ENCODE data around the gene AMOT. TPM values are rescaled to one million over a fixed set of nuclear protein-coding genes. Genes with fewer than 3 reads are reported as not detected.

The AMOT gene
- total and polyA plus RNA-seq, 2 experiments from 2014 or later = 52.1 to 93.3 TPM

DNA sequence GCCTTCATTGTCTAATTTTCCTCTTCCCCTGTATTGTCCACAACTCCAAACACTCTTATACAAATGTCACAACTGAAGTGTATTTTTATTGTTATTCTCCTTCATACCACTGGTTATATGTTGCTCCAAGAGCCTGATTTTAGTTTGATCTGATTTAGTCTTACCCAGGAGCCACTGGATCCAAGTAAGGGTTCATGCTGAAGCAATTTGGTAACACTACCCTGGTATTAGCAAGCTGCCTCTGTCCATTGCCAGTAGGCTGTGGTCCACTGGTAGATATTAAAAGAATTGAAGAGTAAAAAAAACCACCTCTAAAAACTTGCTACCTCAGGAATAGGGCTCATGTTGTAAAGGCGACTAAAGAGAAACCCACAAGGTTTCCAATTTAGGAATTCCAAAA, 41.2 kb downstream of the AMOT start:
- no peaks in the 10 kb centered on the region for H3K4me1 ChIP-seq (ENCODE audit: insufficient read depth)
- no peaks in the 10 kb centered on the region for H3K9me2 ChIP-seq (replicated peaks; ENCODE audit: insufficient read depth)
- no peaks in the 10 kb centered on the region for H3K79me2 ChIP-seq
- no peaks in the 10 kb centered on the region for H4K20me1 ChIP-seq (ENCODE audit: insufficient read depth, poor library complexity, severe bottlenecking)
- H3K36me3 ChIP-seq (replicated peaks; ENCODE audit: insufficient read depth, low read depth) = peaks cover 5% of the 10 kb centered on the region
- no peak overlapping the region for H3K4me3 ChIP-seq
- H3K27ac ChIP-seq = no peak overlapping the region
- no peaks in the 10 kb centered on the region for H3K27me3 ChIP-seq
- DNase-seq (ENCODE audit: low spot score) = no peak
- 100% methylated on average over 1 of the region's 1 CpG for WGBS (ENCODE audit: low lambda C conversion rate, missing lambda C conversion rate)
- H3K9me3 ChIP-seq (ENCODE audit: low read depth) = no peaks in the 10 kb centered on the region
- no peak overlapping the region for H2AFZ ChIP-seq
- no peak overlapping the region for H3K4me2 ChIP-seq
- TF ChIP-seq EZH2phosphoT487 (IDR thresholded peaks at IDR 0.05; ENCODE audit: low read depth, severe bottlenecking, unreplicated experiment) (no peak), EZH2 (IDR thresholded peaks at IDR 0.05; ENCODE audit: borderline replicate concordance) (no peak)
- TF ChIP-seq, protein P1, sequence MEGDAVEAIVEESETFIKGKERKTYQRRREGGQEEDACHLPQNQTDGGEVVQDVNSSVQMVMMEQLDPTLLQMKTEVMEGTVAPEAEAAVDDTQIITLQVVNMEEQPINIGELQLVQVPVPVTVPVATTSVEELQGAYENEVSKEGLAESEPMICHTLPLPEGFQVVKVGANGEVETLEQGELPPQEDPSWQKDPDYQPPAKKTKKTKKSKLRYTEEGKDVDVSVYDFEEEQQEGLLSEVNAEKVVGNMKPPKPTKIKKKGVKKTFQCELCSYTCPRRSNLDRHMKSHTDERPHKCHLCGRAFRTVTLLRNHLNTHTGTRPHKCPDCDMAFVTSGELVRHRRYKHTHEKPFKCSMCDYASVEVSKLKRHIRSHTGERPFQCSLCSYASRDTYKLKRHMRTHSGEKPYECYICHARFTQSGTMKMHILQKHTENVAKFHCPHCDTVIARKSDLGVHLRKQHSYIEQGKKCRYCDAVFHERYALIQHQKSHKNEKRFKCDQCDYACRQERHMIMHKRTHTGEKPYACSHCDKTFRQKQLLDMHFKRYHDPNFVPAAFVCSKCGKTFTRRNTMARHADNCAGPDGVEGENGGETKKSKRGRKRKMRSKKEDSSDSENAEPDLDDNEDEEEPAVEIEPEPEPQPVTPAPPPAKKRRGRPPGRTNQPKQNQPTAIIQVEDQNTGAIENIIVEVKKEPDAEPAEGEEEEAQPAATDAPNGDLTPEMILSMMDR (IDR thresholded peaks at IDR 0.05; ENCODE audit: poor library complexity) = no peak

DNA sequence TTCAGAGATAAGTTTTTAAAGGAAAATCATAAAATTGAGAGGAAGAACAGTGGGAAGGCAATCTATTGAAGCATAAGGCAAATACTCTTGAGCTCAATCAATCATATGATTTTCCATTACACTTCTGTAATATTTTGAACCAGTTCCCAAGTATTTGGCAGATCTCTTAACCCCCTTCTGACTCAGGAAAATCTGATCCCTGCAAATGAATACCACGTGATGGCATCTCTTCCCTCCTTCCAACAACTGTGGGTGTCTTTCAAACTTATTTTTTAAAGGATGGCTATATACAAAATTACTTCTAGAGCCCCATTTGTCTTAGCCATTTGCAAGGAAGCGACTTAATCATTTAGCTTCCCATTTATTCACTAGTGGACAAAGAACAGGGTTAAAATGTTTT, 41.9 kb downstream of the AMOT start:
- Histone ChIP-seq H3K4me2 (no peak overlapping the region), H3K4me1 (ENCODE audit: insufficient read depth) (no peaks in the 10 kb centered on the region), H4K20me1 (ENCODE audit: insufficient read depth, poor library complexity, severe bottlenecking) (no peaks in the 10 kb centered on the region), H3K4me3 (no peak overlapping the region), H3K79me2 (no peaks in the 10 kb centered on the region), H3K27ac (no peak overlapping the region), H3K36me3 (replicated peaks; ENCODE audit: insufficient read depth, low read depth) (peaks cover 5% of the 10 kb centered on the region), H3K27me3 (no peaks in the 10 kb centered on the region), H3K9me3 (ENCODE audit: low read depth) (no peaks in the 10 kb centered on the region), H3K9me2 (replicated peaks; ENCODE audit: insufficient read depth) (no peaks in the 10 kb centered on the region), H2AFZ (no peak overlapping the region)
- TF ChIP-seq EZH2 (IDR thresholded peaks at IDR 0.05; ENCODE audit: borderline replicate concordance) (no peak), EZH2phosphoT487 (IDR thresholded peaks at IDR 0.05; ENCODE audit: low read depth, severe bottlenecking, unreplicated experiment) (no peak)
- TF ChIP-seq, protein P1 (IDR thresholded peaks at IDR 0.05; ENCODE audit: poor library complexity) = no peak
- no peak for DNase-seq (ENCODE audit: low spot score)
- WGBS (ENCODE audit: low lambda C conversion rate, missing lambda C conversion rate) = 97% methylated on average over 2 of the region's 2 CpGs

DNA sequence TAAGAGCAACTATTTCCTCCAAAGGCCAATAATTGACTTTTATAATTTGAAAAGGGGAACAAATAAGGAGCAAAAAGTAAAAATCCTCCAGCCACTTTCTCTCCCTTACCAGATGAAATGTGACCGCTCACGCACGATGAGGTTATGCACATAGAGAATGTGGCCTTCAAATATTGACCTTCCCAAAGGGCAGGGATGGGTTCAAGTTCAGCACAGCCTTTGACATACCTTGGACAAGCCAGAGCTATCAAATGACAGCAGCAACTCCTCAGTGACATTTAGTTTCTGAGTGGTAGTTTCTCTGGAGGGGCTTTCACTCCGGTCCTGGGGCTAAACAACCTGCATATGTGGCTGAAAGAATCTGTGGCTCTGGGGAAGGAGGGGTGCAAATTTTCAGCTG, 50.7 kb downstream of the AMOT start:
- H3K27me3 ChIP-seq = no peaks in the 10 kb centered on the region
- H3K9me2 ChIP-seq (replicated peaks; ENCODE audit: insufficient read depth) = no peaks in the 10 kb centered on the region
- H3K27ac ChIP-seq = no peak overlapping the region
- H3K4me2 ChIP-seq = no peak overlapping the region
- H3K9me3 ChIP-seq (ENCODE audit: low read depth) = no peaks in the 10 kb centered on the region
- no peak overlapping the region for H3K4me3 ChIP-seq
- H3K36me3 ChIP-seq (replicated peaks; ENCODE audit: insufficient read depth, low read depth) = no peaks in the 10 kb centered on the region
- DNase-seq (ENCODE audit: low spot score) = no peak
- no peaks in the 10 kb centered on the region for H3K79me2 ChIP-seq
- 85% methylated on average over 4 of the region's 4 CpGs for WGBS (ENCODE audit: low lambda C conversion rate, missing lambda C conversion rate)
- no peaks in the 10 kb centered on the region for H4K20me1 ChIP-seq (ENCODE audit: insufficient read depth, poor library complexity, severe bottlenecking)
- TF ChIP-seq, protein P1 (IDR thresholded peaks at IDR 0.05; ENCODE audit: poor library complexity) = no peak
- TF ChIP-seq EZH2phosphoT487 (IDR thresholded peaks at IDR 0.05; ENCODE audit: low read depth, severe bottlenecking, unreplicated experiment) (no peak), EZH2 (IDR thresholded peaks at IDR 0.05; ENCODE audit: borderline replicate concordance) (no peak)
- H3K4me1 ChIP-seq (ENCODE audit: insufficient read depth) = peaks cover 12% of the 10 kb centered on the region
- H2AFZ ChIP-seq = no peak overlapping the region

DNA sequence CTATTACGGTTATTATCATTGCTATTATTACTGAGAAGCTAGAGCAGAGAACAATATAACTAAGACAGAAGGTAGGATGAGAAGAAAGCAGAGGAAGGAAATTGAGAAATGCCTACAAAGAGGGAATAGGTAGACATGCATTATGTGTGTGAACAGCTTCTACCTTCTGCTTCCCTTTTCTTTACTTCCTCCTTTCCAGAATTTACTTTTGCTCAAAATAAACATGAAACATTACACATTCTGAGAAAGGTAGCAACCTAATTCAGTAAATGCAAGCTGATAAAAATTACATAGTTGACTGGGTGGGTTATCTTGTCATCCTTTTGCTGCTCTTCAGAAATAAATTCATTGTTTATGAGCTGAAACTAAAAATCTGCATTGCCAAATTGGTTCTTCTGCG, 54.6 kb downstream of the AMOT start:
- peaks cover 17% of the 10 kb centered on the region for H3K4me1 ChIP-seq (ENCODE audit: insufficient read depth)
- no peaks in the 10 kb centered on the region for H3K79me2 ChIP-seq
- no peak for DNase-seq (ENCODE audit: low spot score)
- H3K36me3 ChIP-seq (replicated peaks; ENCODE audit: insufficient read depth, low read depth) = no peaks in the 10 kb centered on the region
- TF ChIP-seq EZH2 (IDR thresholded peaks at IDR 0.05; ENCODE audit: borderline replicate concordance) (no peak), EZH2phosphoT487 (IDR thresholded peaks at IDR 0.05; ENCODE audit: low read depth, severe bottlenecking, unreplicated experiment) (no peak)
- TF ChIP-seq, protein P1 (IDR thresholded peaks at IDR 0.05; ENCODE audit: poor library complexity) = no peak
- no peaks in the 10 kb centered on the region for H3K9me3 ChIP-seq (ENCODE audit: low read depth)
- no peak overlapping the region for H2AFZ ChIP-seq
- WGBS (ENCODE audit: low lambda C conversion rate, missing lambda C conversion rate) = 98% methylated on average over 2 of the region's 2 CpGs
- peak overlapping the region; percentile 41 for H3K27ac ChIP-seq
- H4K20me1 ChIP-seq (ENCODE audit: insufficient read depth, poor library complexity, severe bottlenecking) = no peaks in the 10 kb centered on the region
- H3K4me3 ChIP-seq = no peak overlapping the region
- no peaks in the 10 kb centered on the region for H3K9me2 ChIP-seq (replicated peaks; ENCODE audit: insufficient read depth)
- H3K4me2 ChIP-seq = peak overlapping the region; percentile 60
- H3K27me3 ChIP-seq = no peaks in the 10 kb centered on the region
